Aorta (tissue), 5 donors: ENCODE data around the gene SMURF1. TPM values are rescaled to one million over a fixed set of nuclear protein-coding genes. Genes with fewer than 3 reads are reported as not detected.

Experiments used
- ATAC-seq: fragments of 200-7000 bp; cut with Tn5 transposase; one replicate; pipeline ENCODE4 v1.9.1; 2022; ENCODE audit warnings: moderate library complexity; ENCODE audit not compliant: low FRiP score
- DNase-seq, 2 donors: peaks; one replicate each; pipeline ENCODE4 v3.0.0-alpha.2; 2020
- H3K27ac ChIP-seq, 2 donors: one replicate each; pipeline ENCODE4 v1.5.1; 2013; ENCODE audit warnings: low read length in 2 of 2, mild to moderate bottlenecking in 2 of 2, moderate library complexity in 2 of 2, control low read depth in 1 of 2, inconsistent platforms in 1 of 2, low read depth in 1 of 2
- H3K27me3 ChIP-seq, 2 donors: one replicate each; pipeline ENCODE4 v1.6.1; 2013; ENCODE audit warnings: control low read depth in 1 of 2, low read length in 1 of 2, mild to moderate bottlenecking in 1 of 2, moderate library complexity in 1 of 2; ENCODE audit not compliant: insufficient read depth in 2 of 2, control insufficient read depth in 1 of 2
- H3K36me3 ChIP-seq, 2 donors: one replicate each; pipeline ENCODE4 v1.6.1; 2013; ENCODE audit warnings: control low read depth in 1 of 2, low read length in 1 of 2, mild to moderate bottlenecking in 1 of 2; ENCODE audit not compliant: insufficient read depth in 2 of 2, control insufficient read depth in 1 of 2
- H3K4me1 ChIP-seq, 2 donors: one replicate each; pipeline ENCODE4 v1.6.1; 2013; ENCODE audit warnings: low read length in 2 of 2, control low read depth in 1 of 2, mild to moderate bottlenecking in 1 of 2, moderate library complexity in 1 of 2; ENCODE audit not compliant: insufficient read depth in 2 of 2, control insufficient read depth in 1 of 2
- H3K4me3 ChIP-seq, 2 donors: one replicate each; pipeline ENCODE4 v1.5.1; 2013; ENCODE audit warnings: low read length in 2 of 2, control low read depth in 1 of 2, mild to moderate bottlenecking in 1 of 2
- H3K9me3 ChIP-seq: one replicate; pipeline ENCODE4 v1.6.1; 2013; ENCODE audit warnings: mild to moderate bottlenecking, low read length; ENCODE audit not compliant: control insufficient read depth
- WGBS, 2 donors: extraction: QIAGEN DNeasy Blood & Tissue Kit; methylation state at CpG; one replicate each; pipeline ENCODE4 v1.1.7; 2013; 5-methylcytosine and 5-hydroxymethylcytosine counted together
- intact Hi-C, 2 donors: fragments of 100-400 bp; cut with DNase I; formaldehyde crosslinking; loops; one replicate each; pipeline versions ENCODE4 v1.14.2 to v1.15.0; 2022
- polyA plus RNA-seq, 2 donors: library from polyadenylated mRNA; stranded (reverse); fragments of 200-250 nt; gene quantifications; one replicate each; pipeline ENCODE4 v1.2.3, GENCODE V29; 2013
- total RNA-seq, 2 donors: library from RNA; stranded (reverse); fragmentation: NEBNext Ultra II Directional; extraction: Animal tissue kit (Norgen Biotek cat#: 25700); gene quantifications; one replicate each; pipeline ENCODE4 v1.2.1, GENCODE V29; 2021
- donor health status: healthy with polysubstance abuse.
- donor health status: Bipolar disorder and iron deficiency.
- donor health status: DM: no; HTN: no; CAD: no.
- donor health status: DM: no; HTN: no; CAD: no.
- donor health status: DM: yes; HTN: yes; CAD: no.

The SMURF1 gene
- total and polyA plus RNA-seq, 4 donors: 8.1 to 47.9 (median 30.5) TPM

DNA sequence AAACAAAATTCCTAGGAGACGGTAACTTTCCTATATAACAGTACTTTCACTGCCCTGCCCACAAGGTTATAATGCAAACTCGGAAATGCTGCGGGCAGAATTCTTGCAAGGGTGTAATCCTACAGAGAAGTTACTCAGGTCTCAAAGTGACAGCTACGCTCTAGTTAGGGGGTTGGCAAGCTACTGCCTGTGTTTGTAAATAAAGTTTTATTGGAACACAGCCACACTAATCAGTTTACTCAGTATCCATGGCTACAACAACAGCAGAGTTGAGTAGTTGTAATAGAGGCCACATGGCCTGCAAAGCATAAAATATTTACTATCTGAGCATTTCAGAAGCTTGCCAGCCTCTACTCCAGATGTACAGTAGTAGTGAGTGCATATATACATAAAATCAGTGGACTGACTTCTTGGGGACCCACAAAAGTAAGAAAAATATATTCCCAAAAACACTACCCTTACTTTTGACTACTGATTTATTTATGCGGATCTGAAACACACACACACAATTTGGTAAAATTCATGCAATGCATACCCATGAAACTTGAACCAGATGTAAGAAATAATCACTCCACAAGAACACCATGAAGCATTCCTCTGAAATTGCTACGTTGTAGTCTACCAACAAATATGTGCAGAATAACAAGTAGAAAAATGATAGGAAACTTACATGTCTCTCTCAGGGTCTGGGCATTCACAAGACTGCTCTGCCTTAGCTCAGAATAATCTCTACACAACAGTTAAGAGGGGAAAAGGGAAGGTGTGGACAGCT is 53.0 kb downstream of the SMURF1 start:
- no peak overlapping the region for H3K27ac ChIP-seq
- intact Hi-C loops: loop anchor here (5.0 to 10.0 kb wide), 2 partner anchors 39 to 46 kb away; no protein-coding TSS in a partner anchor
- no peaks in the 10 kb centered on the region for H3K36me3 ChIP-seq
- no peak overlapping the region for H3K4me3 ChIP-seq
- peaks cover 0 to 5% of the 10 kb centered on the region in 2 donors for H3K4me1 ChIP-seq
- H3K27me3 ChIP-seq: no peaks in the 10 kb centered on the region
- ATAC-seq: no peak
- no peaks in the 10 kb centered on the region for H3K9me3 ChIP-seq
- WGBS, 2 donors: 62 to 64% methylated on average over 6 of the region's 6 CpGs
- DNase-seq: no peak

DNA sequence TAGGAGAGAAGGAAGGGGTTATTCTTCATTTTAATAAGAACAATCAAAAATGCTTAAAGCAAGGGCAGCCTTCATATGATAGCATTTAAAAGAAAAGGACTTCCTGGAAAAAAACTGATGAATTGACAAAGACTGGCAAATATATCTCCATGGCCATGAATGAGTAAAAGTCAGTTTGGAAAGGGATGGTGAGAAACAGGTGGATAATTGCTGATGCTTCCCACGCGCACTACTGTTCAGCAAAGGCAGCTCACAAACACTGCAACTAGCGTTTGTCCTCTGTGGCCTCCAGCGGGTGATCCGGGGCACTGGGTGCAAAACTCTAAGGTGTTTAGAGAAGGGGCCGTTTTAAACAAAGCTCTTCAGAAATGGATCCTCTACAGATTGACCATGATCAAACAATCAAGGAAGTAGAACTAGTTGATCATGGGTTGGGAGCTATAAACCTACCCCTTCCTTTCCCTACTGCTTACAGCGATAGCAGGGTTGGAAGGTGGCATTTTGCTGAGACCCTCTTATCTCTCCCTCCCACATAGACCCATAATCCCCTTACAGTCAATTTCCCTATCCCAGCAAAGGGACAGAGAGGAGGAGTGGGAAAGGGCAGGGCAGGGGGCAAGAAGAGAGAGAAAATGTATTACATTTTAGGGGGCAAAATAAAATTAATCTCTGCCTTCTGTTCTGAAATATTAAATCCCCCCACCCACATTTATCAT is 53.8 kb downstream of the SMURF1 start:
- Histone ChIP-seq H3K27me3 (no peaks in the 10 kb centered on the region), H3K4me1 (peaks cover 0 to 2% of the 10 kb centered on the region in 2 donors), H3K4me3 (no peak overlapping the region), H3K36me3 (no peaks in the 10 kb centered on the region), H3K27ac (no peak overlapping the region), H3K9me3 (no peaks in the 10 kb centered on the region)
- intact Hi-C loops: loop anchor here (5.0 to 10.0 kb wide), 2 partner anchors 38 to 45 kb away; no protein-coding TSS in a partner anchor
- WGBS, 2 donors: 86 to 87% methylated on average over 7 of the region's 7 CpGs
- ATAC-seq (no peak), DNase-seq (no peak)

DNA sequence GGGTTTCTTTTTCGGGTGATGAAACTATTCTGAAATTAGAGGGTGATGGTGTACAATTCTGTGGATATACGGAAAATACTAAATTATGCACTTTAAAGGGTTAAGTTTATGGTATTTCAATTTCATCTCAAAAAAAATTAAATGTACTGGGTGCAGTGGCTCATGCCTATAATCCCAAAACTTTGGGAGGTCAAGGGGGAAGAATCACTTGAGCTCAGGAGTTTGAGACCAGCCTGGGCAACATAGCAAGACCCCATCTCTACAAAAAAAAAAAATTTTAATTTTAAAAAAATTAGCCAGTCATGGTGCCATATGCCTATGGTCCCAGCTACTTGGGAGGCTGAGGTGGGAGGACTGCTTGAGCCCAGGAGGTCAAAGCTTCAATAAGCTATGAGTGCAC is 57.0 kb downstream of the SMURF1 start:
- 95 to 96% methylated on average over 2 of the region's 2 CpGs for WGBS, 2 donors
- Histone ChIP-seq H3K27me3 (no peaks in the 10 kb centered on the region), H3K4me1 (peaks cover 0 to 2% of the 10 kb centered on the region in 2 donors), H3K36me3 (no peaks in the 10 kb centered on the region), H3K27ac (no peak overlapping the region), H3K9me3 (no peaks in the 10 kb centered on the region), H3K4me3 (no peak overlapping the region)
- no peak for DNase-seq
- intact Hi-C loops: no loop called here
- ATAC-seq: no peak

DNA sequence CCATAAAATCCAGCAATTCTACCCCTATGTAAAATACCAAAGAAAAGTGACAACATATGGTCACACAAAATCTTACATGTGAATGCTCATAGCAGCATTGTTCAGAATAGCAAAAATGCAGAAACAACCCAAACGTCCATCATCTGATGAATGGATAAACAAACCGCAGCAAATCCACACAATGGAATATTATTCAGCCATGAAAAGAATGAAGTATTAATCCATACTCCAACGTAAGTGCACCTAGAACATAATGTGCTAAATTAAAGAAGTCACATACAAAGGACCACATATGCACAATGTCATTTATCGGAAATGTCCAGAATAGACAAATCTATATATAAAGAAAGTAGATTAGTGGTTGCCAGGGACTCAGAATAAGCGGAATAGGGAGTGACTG is 57.4 kb downstream of the SMURF1 start:
- H3K4me3 ChIP-seq: no peak overlapping the region
- no peaks in the 10 kb centered on the region for H3K4me1 ChIP-seq
- WGBS, 2 donors: 93 to 94% methylated on average over 5 of the region's 5 CpGs
- H3K9me3 ChIP-seq: no peaks in the 10 kb centered on the region
- no peaks in the 10 kb centered on the region for H3K36me3 ChIP-seq
- ATAC-seq (no peak), DNase-seq (no peak)
- intact Hi-C loops: no loop called here
- H3K27me3 ChIP-seq: no peaks in the 10 kb centered on the region
- H3K27ac ChIP-seq: no peak overlapping the region

DNA sequence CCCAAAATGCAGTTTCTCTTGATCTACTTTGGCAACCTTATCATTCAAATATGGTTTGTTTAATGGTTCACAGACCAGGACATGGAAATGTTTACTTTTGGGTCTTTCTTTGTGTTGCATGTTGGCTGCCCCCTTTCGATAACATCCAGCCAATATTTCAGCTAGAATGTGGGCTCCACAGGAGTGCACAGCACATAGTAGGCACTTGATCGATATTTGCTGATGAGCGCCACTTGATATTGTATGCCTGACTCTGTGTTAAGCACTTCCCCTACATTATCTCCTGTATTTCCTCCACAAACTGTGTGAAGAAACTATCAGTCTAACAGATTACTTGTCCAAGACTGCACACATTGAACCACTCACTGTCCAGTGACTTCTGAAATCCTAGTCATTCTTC is 60.2 kb downstream of the SMURF1 start:
- ATAC-seq (no peak), DNase-seq (no peak)
- no peaks in the 10 kb centered on the region for H3K9me3 ChIP-seq
- no peak overlapping the region for H3K27ac ChIP-seq
- H3K27me3 ChIP-seq: no peaks in the 10 kb centered on the region
- no peak overlapping the region for H3K4me3 ChIP-seq
- H3K4me1 ChIP-seq: peaks cover 0 to 3% of the 10 kb centered on the region in 2 donors
- intact Hi-C loops: no loop called here
- 85 to 90% methylated on average over 3 of the region's 3 CpGs for WGBS, 2 donors
- no peaks in the 10 kb centered on the region for H3K36me3 ChIP-seq

DNA sequence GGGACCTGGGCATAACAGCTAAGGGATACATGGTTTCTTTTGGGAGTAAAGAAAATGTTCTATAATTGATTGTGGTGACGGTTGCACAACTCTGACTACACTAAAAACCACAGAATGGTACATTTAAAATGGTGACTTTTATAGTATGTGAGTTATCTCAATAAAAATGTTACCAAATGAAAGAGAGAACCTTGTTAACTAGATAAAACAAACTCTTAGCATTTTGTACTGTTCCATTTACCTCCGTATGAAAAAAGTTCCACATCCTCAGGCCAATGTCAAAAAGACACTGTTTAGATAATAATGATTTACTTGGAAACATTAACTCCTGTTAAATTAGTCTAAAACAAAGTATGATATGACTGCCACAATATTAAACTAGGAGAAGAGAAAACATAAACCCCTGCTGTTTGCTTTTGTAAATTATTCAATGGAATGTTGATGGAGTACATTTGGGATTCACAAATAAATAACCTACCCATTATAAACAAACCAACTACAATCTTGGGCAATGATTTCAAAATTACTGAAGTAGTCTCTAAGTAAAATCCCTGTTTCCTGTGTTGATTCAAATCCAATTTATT is 60.7 kb downstream of the SMURF1 start:
- 62 to 65% methylated on average over 2 of the region's 2 CpGs for WGBS, 2 donors
- H3K9me3 ChIP-seq: no peaks in the 10 kb centered on the region
- H3K27ac ChIP-seq: no peak overlapping the region
- peaks cover 0 to 3% of the 10 kb centered on the region in 2 donors for H3K4me1 ChIP-seq
- no peaks in the 10 kb centered on the region for H3K27me3 ChIP-seq
- DNase-seq: no peak
- H3K4me3 ChIP-seq: no peak overlapping the region
- no peak for ATAC-seq
- intact Hi-C loops: no loop called here
- no peaks in the 10 kb centered on the region for H3K36me3 ChIP-seq

DNA sequence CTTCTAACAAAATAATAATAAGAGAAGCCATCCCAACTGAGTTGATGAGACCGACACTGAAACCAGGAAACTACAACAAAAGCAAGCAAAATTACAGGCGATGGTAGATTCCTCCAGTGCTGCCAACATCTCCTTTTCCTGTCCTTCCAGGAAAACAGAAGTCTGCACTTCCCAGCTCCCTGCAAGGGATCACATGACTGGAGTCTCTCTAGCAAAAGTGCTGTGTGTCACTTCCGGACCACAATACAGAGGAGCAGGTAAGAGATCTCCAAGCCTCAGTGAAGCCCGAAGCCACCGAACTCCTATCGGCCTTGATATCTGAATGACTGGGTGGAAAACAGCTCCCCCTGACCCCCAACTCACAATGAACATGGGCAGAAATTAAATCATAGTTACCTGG is 63.2 kb downstream of the SMURF1 start:
- Histone ChIP-seq H3K27ac (no peak overlapping the region), H3K4me1 (peaks cover 0 to 3% of the 10 kb centered on the region in 2 donors), H3K36me3 (no peaks in the 10 kb centered on the region), H3K27me3 (no peaks in the 10 kb centered on the region), H3K9me3 (no peaks in the 10 kb centered on the region), H3K4me3 (no peak overlapping the region)
- WGBS, 2 donors: 93 to 94% methylated on average over 6 of the region's 6 CpGs
- DNase-seq (no peak), ATAC-seq (no peak)
- intact Hi-C loops: no loop called here

DNA sequence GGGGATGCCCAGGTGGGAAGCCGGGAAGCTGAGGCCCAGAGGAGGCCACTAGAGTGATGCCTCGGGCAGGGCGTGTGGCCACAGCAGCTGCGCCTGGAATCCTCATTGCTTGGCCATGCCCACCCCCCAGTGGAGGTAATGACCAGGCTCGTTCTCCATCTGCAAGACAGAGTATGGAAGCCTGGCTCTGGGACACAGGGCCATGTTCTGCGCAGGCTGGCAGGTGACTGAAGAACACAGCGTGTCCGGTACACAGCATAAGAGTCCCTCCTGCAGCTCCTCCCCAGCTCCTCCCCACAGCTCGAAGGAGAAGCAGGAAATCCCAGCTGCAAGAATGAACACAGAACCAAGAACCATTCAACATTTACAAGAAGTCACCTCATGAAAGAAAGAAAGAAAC is 64.8 kb downstream of the SMURF1 start:
- Histone ChIP-seq H3K36me3 (no peaks in the 10 kb centered on the region), H3K27me3 (no peaks in the 10 kb centered on the region), H3K9me3 (no peaks in the 10 kb centered on the region), H3K27ac (no peak overlapping the region), H3K4me1 (peaks cover 0 to 3% of the 10 kb centered on the region in 2 donors), H3K4me3 (no peak overlapping the region)
- 49 to 52% methylated on average over 9 of the region's 9 CpGs for WGBS, 2 donors
- DNase-seq (no peak), ATAC-seq (no peak)
- intact Hi-C loops: no loop called here
